HepG2 (cell line): ENCODE data around the gene FCN1. TPM values are rescaled to one million over a fixed set of nuclear protein-coding genes. Genes with fewer than 3 reads are reported as not detected.

Experiments
- ATAC-seq: fragments of 200-7000 bp; cut with Tn5 transposase; 3 replicates; pipeline ENCODE4 v1.9.1; 2020; ENCODE audit warnings: mild to moderate bottlenecking, moderate library complexity
- BruUV-seq: library from RNA; stranded (reverse); fragments of 400-500 nt; replicated peaks from 2 replicates; lab custom pipeline; 2021; lab: Mats Ljungman, UMichigan
- CTCF ChIA-PET: fragments of 300-600 bp; formaldehyde crosslinking; extraction: SDS; loops from one replicate; lab custom pipeline; 2021; ENCODE audit warnings: low total read pairs, inconsistent platforms, low intra/inter-chr PET ratio; lab: Yijun Ruan, JAX
- POLR2A ChIA-PET: fragments of 350-600 bp; sonication (Branson Sonifier 250); formaldehyde crosslinking; loops from one replicate; lab custom pipeline; 2020; ENCODE audit warnings: antibody characterized with exemption, inconsistent platforms; lab: Yijun Ruan, JAX
- DNase-seq: peaks from one replicate; pipeline ENCODE4 v3.0.0-alpha.2; 2015; ENCODE audit warnings: low spot score
- FAIRE-seq: peaks from 3 replicates; lab custom pipeline; 2011; peaks lifted over from hg19 to GRCh38; lab: Jason Lieb, UNC
- H2AFZ ChIP-seq: one replicate; pipeline ENCODE4 v1.6.1; 2011; ENCODE audit warnings: low read length, inconsistent platforms
- H3K27ac ChIP-seq: fragments of 300-600 bp; 3 replicates; pipeline ENCODE4 v1.8.0; 2011; ENCODE audit warnings: mixed run types, mild to moderate bottlenecking, mixed read lengths, low read length, inconsistent platforms; ENCODE audit not compliant: insufficient read depth; ENCODE audit errors: extremely low read length
- H3K27me3 ChIP-seq, 2 experiments: fragments of 200-600 bp in 1 of 2; 2 replicates in 1 of 2; 3 replicates in 1 of 2; pipeline versions ENCODE4 v1.6.0 to v1.8.0; 2011; ENCODE audit warnings: low read length in 2 of 2, mild to moderate bottlenecking in 2 of 2, moderate library complexity in 2 of 2, inconsistent platforms in 1 of 2; ENCODE audit not compliant: insufficient read depth in 2 of 2, control insufficient read depth in 1 of 2
- H3K36me3 ChIP-seq, 2 experiments: fragments of 200-600 bp in 1 of 2; replicated peaks in 1 of 2; 2 replicates in 1 of 2; 3 replicates in 1 of 2; pipeline versions ENCODE4 v1.5.1 to v1.8.0; 2011; ENCODE audit warnings: low read length in 2 of 2, inconsistent platforms in 1 of 2; ENCODE audit not compliant: insufficient read depth in 2 of 2, control insufficient read depth in 1 of 2
- H3K4me1 ChIP-seq: 2 replicates; pipeline ENCODE4 v1.5.1; 2012; ENCODE audit warnings: low read length, inconsistent platforms; ENCODE audit not compliant: insufficient read depth
- H3K4me2 ChIP-seq: 2 replicates; pipeline ENCODE4 v1.6.0; 2011; ENCODE audit warnings: low read depth, low read length, inconsistent platforms
- H3K4me3 ChIP-seq, 3 experiments: fragments of 200-600 bp in 1 of 3; sonication (generic), shearing (Covaris generic) in 1 of 3; replicated peaks in 1 of 3; 2 replicates each; pipeline ENCODE4 v1.5.1; 2011 to 2016; ENCODE audit warnings: low read length in 3 of 3, inconsistent platforms in 2 of 3, low read depth in 2 of 3, mild to moderate bottlenecking in 2 of 3, control low read depth in 1 of 3, mixed read lengths in 1 of 3; ENCODE audit not compliant: insufficient read depth in 1 of 3
- H3K79me2 ChIP-seq: one replicate; pipeline ENCODE4 v1.6.1; 2011; ENCODE audit warnings: low read length, inconsistent platforms; ENCODE audit not compliant: insufficient read depth
- H3K9ac ChIP-seq: 2 replicates; pipeline ENCODE4 v1.6.0; 2011; ENCODE audit warnings: mild to moderate bottlenecking, low read depth, low read length, inconsistent platforms; ENCODE audit not compliant: insufficient read depth
- H3K9me3 ChIP-seq: 2 replicates; pipeline ENCODE4 v1.5.1; 2012; ENCODE audit warnings: mild to moderate bottlenecking, low read length
- H4K20me1 ChIP-seq: 2 replicates; pipeline ENCODE4 v1.6.0; 2011; ENCODE audit warnings: inconsistent platforms, mild to moderate bottlenecking, low read length, moderate library complexity; ENCODE audit not compliant: insufficient read depth
- ARID2 ChIP-seq: sonication (generic); formaldehyde crosslinking; IDR thresholded peaks from 2 replicates; pipeline ENCODE4 v1.8.1; 2022; ENCODE audit warnings: mild to moderate bottlenecking, missing genetic modification reagents, borderline replicate concordance
- BCLAF1 ChIP-seq: fragments of 450-650 bp; IDR thresholded peaks from 2 replicates; pipeline ENCODE4 v1.6.1; 2017; ENCODE audit warnings: mild to moderate bottlenecking
- ELK4 ChIP-seq: sonication (generic); formaldehyde crosslinking; IDR thresholded peaks from 2 replicates; pipeline ENCODE4 v1.9.0; 2021; ENCODE audit warnings: missing genetic modification reagents, borderline replicate concordance
- FOSL2 ChIP-seq: sonication (generic); formaldehyde crosslinking; IDR thresholded peaks from 2 replicates; pipeline ENCODE4 v1.4.0; 2020; ENCODE audit warnings: missing genetic modification reagents
- GABPB1 ChIP-seq: IDR thresholded peaks from 2 replicates; pipeline ENCODE4 v1.6.1; 2016; ENCODE audit warnings: mild to moderate bottlenecking, missing genetic modification reagents, moderate library complexity, missing compliant biosample characterization
- HOXA3 ChIP-seq: sonication (generic); formaldehyde crosslinking; IDR thresholded peaks from 2 replicates; pipeline ENCODE4 v1.5.0; 2020; ENCODE audit warnings: missing genetic modification reagents
- HOXD1 ChIP-seq: sonication (generic); formaldehyde crosslinking; IDR thresholded peaks from 2 replicates; pipeline ENCODE4 v1.5.0; 2020; ENCODE audit warnings: missing genetic modification reagents
- JARID2 ChIP-seq: sonication (generic); formaldehyde crosslinking; IDR thresholded peaks from 2 replicates; pipeline ENCODE4 v1.8.1; 2023; ENCODE audit warnings: missing genetic modification reagents, inconsistent platforms; ENCODE audit not compliant: insufficient replicate concordance
- MZF1 ChIP-seq: sonication (generic); formaldehyde crosslinking; IDR thresholded peaks from 2 replicates; pipeline ENCODE4 v1.8.1; 2023; ENCODE audit warnings: mild to moderate bottlenecking, missing genetic modification reagents, borderline replicate concordance
- NCOA2 ChIP-seq: sonication (generic); formaldehyde crosslinking; IDR thresholded peaks from 2 replicates; pipeline ENCODE4 v1.8.0; 2022; ENCODE audit warnings: inconsistent platforms
- NRL ChIP-seq: sonication (generic); formaldehyde crosslinking; IDR thresholded peaks from 2 replicates; pipeline ENCODE4 v1.5.0; 2020; ENCODE audit warnings: missing genetic modification reagents, mild to moderate bottlenecking, moderate library complexity, borderline replicate concordance
- PCBP1 ChIP-seq: fragments of 200-400 bp; formaldehyde crosslinking; IDR thresholded peaks from 2 replicates; pipeline ENCODE4 v1.6.1; 2017; ENCODE audit warnings: mild to moderate bottlenecking, low read depth, low read length, borderline replicate concordance
- RFX5 ChIP-seq: IDR thresholded peaks from 2 replicates; pipeline ENCODE4 v1.6.1; 2011; ENCODE audit warnings: low read depth, low read length, improper control_type of control experiment
- SOX6 ChIP-seq, 2 experiments: fragments of 450-650 bp in 1 of 2; sonication (generic) in 1 of 2; formaldehyde crosslinking in 1 of 2; IDR thresholded peaks; 2 replicates each; pipeline versions ENCODE4 v1.4.0 to v1.6.1; 2017 to 2020; ENCODE audit warnings: antibody characterized with exemption in 1 of 2, mild to moderate bottlenecking in 1 of 2, missing genetic modification reagents in 1 of 2
- WIZ ChIP-seq: sonication (generic); formaldehyde crosslinking; IDR thresholded peaks from 2 replicates; pipeline ENCODE4 v1.5.1; 2020; ENCODE audit warnings: mild to moderate bottlenecking, missing genetic modification reagents
- ZBTB20 ChIP-seq: sonication (generic); formaldehyde crosslinking; IDR thresholded peaks from 2 replicates; pipeline ENCODE4 v1.8.1; 2023; ENCODE audit warnings: missing genetic modification reagents, low read depth, mild to moderate bottlenecking, borderline replicate concordance
- ZBTB37 ChIP-seq: sonication (generic); formaldehyde crosslinking; IDR thresholded peaks from 2 replicates; pipeline ENCODE4 v1.4.0; 2020; ENCODE audit warnings: mild to moderate bottlenecking, missing genetic modification reagents
- ZBTB7B ChIP-seq: sonication (generic); formaldehyde crosslinking; IDR thresholded peaks from 2 replicates; pipeline ENCODE4 v1.4.0; 2020; ENCODE audit warnings: missing genetic modification reagents
- ZNF235 ChIP-seq: sonication (generic); formaldehyde crosslinking; IDR thresholded peaks from 2 replicates; pipeline ENCODE4 v1.8.1; 2023; ENCODE audit warnings: mild to moderate bottlenecking, missing genetic modification reagents, borderline replicate concordance
- WGBS: methylation state at CpG from one replicate; pipeline ENCODE4 v1.1.6; 2017; ENCODE audit warnings: low lambda C conversion rate; 5-methylcytosine and 5-hydroxymethylcytosine counted together
- in situ Hi-C: cut with HindIII; loops from 2 replicates; pipeline ENCODE4 v1.10.0; 2017; ENCODE audit warnings: low pct_unique_long_range_greater_than_20kb; ENCODE audit not compliant: extremely low pct_ligation_motif_present
- intact Hi-C: fragments of 100-400 bp; cut with micrococcal nuclease; formaldehyde crosslinking; loops from one replicate; pipeline ENCODE4 v1.10.0; 2022; ENCODE audit not compliant: unreplicated experiment
- polyA plus RNA-seq, 8 experiments: library from polyadenylated mRNA; depleted of rRNA in 3 of 8; stranded (reverse) in 7 of 8; unstranded in 1 of 8; fragments of >200 nt; fragmentation: Illumina TruSeq in 4 of 8; extraction: Trizol in 4 of 8; gene quantifications; 2 replicates each; pipeline versions ENCODE4 v1.2.1 to v1.2.3, GENCODE V29; 2011 to 2016; ENCODE audit warnings: low read depth in 4 of 8, missing spikeins in 1 of 8, mixed read lengths in 1 of 8; ENCODE audit not compliant: insufficient read depth in 1 of 8
- total RNA-seq, 5 experiments: library from RNA; depleted of rRNA; stranded (reverse); fragments of >200 nt; fragmentation: Illumina TruSeq; extraction: Trizol; gene quantifications; 2 replicates each; pipeline ENCODE4 v1.2.3, GENCODE V29; 2016; ENCODE audit warnings: low read depth in 1 of 5

Gene FCN1
- total and polyA plus RNA-seq, 2 of the 13 experiments (the other 11 are each of a cell fraction or from before 2014, with no cell fraction given) = not detected

- no peak overlapping the region for H3K27ac ChIP-seq
- 0 out of 2 replicates have a peak, but pooled peaks cover 2% of the 10 kb centered on the region for H4K20me1 ChIP-seq
- in situ Hi-C loops (no loop called here), intact Hi-C loops (no loop called here)
- peaks cover 14 to 87% of the 10 kb centered on the region in 2 experiments for H3K27me3 ChIP-seq
- FAIRE-seq = no peak
- WGBS = 1% methylated on average over 12 of the region's 13 CpGs
- TF ChIP-seq BCLAF1 (no peak), JARID2 (CRISPR knock-in tag) (no peak), RFX5 (no peak), ZBTB37 (CRISPR knock-in tag) (no peak), MZF1 (CRISPR knock-in tag) (no peak), NCOA2 (CRISPR knock-in tag) (no peak), NRL (CRISPR knock-in tag) (no peak), PCBP1 (no peak), GABPB1 (no peak), HOXA3 (CRISPR knock-in tag) (no peak), ARID2 (CRISPR knock-in tag) (no peak), HOXD1 (CRISPR knock-in tag) (no peak), SOX6 (IDR thresholded peaks at IDR 0.05) (no peak), SOX6 (CRISPR knock-in tag; IDR thresholded peaks at IDR 0.05) (no peak), ZBTB7B (CRISPR knock-in tag) (no peak), ELK4 (CRISPR knock-in tag) (no peak), ZNF235 (no peak), FOSL2 (CRISPR knock-in tag) (no peak), ZBTB20 (CRISPR knock-in tag) (no peak), WIZ (CRISPR knock-in tag) (no peak)
- BruUV-seq = no TSS peak
- no peaks in the 10 kb centered on the region for H3K36me3 ChIP-seq
- no peak for ATAC-seq
- H2AFZ ChIP-seq = no peak overlapping the region
- H3K4me3 ChIP-seq = no peak overlapping the region
- H3K9me3 ChIP-seq = no peaks in the 10 kb centered on the region
- POLR2A ChIA-PET = no interaction called here
- H3K9ac ChIP-seq = no peak overlapping the region
- CTCF ChIA-PET = no interaction called here
- no peak for DNase-seq
- no peak overlapping the region for H3K4me2 ChIP-seq
- H3K4me1 ChIP-seq = no peaks in the 10 kb centered on the region
- no peaks in the 10 kb centered on the region for H3K79me2 ChIP-seq
These were observed 18.8 kb upstream of the FCN1 start for GRCh38 chr9:134936346-134937163.
